Chondrocyte (in vitro differentiated cells): Measurements from ENCODE around the gene ESR2. TPM values are rescaled to one million over a fixed set of nuclear protein-coding genes. Genes with fewer than 3 reads are reported as not detected.

ENCODE experiments used
- DNase-seq: peaks from one replicate; pipeline ENCODE4 v3.0.0; 2021; ENCODE audit warnings: mixed read lengths, low spot score
- H3K27ac Mint-ChIP-seq: one replicate; pipeline ENCODE4 v1.8.0; 2021; ENCODE audit warnings: mild to moderate bottlenecking, moderate library complexity, mixed read lengths; ENCODE audit not compliant: unreplicated experiment
- H3K27me3 Mint-ChIP-seq: 2 replicates; pipeline ENCODE4 v1.8.0; 2021; ENCODE audit warnings: low read depth, mixed read lengths
- H3K36me3 Mint-ChIP-seq: 2 replicates; pipeline ENCODE4 v1.8.0; 2021; ENCODE audit warnings: low read depth, mixed read lengths
- H3K4me1 Mint-ChIP-seq: 2 replicates; pipeline ENCODE4 v1.8.0; 2021; ENCODE audit warnings: low read depth, mild to moderate bottlenecking, mixed read lengths
- H3K4me3 Mint-ChIP-seq: one replicate; pipeline ENCODE4 v1.8.0; 2021; ENCODE audit warnings: mild to moderate bottlenecking, moderate library complexity, mixed read lengths; ENCODE audit not compliant: unreplicated experiment
- H3K9me3 Mint-ChIP-seq: 2 replicates; pipeline ENCODE4 v1.8.0; 2021; ENCODE audit warnings: low read depth, mixed read lengths
- total RNA-seq: library from RNA; stranded (reverse); gene quantifications from 3 replicates; pipeline ENCODE4 v1.2.1, GENCODE V29; 2021
- TF ChIP-seq, protein P1 (sequence below): fragments of 200-600 bp; sonication (generic); IDR thresholded peaks from 2 replicates; pipeline ENCODE4 v1.5.0; 2021; ENCODE audit warnings: antibody characterized with exemption, mild to moderate bottlenecking, moderate library complexity

The ESR2 gene
- total RNA-seq, 1 donor from 2014 or later, result not detected

DNA sequence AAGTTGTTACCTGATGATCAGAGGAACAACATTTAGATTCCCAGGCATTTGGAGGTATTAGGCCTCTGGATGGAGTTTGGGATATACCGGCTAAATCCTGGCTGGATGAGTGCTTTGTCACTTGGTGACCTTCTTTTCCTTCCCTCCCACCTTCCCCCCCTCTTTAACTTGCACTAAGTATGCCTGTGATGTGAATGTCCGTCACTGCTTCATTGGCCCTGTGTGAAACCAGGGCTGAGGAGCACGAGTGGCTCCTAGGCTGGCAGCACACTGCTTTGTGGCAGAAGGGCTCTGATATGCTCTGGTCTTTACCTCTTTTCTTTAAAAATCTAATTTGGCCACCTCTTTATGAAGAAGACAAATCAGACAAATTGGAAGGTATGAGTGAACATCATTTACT lies 95.7 kb downstream of the ESR2 start:
- peaks cover 11% of the 10 kb centered on the region for H3K4me1 Mint-ChIP-seq
- H3K27me3 Mint-ChIP-seq, result no peaks in the 10 kb centered on the region
- no peak overlapping the region for H3K27ac Mint-ChIP-seq

DNA sequence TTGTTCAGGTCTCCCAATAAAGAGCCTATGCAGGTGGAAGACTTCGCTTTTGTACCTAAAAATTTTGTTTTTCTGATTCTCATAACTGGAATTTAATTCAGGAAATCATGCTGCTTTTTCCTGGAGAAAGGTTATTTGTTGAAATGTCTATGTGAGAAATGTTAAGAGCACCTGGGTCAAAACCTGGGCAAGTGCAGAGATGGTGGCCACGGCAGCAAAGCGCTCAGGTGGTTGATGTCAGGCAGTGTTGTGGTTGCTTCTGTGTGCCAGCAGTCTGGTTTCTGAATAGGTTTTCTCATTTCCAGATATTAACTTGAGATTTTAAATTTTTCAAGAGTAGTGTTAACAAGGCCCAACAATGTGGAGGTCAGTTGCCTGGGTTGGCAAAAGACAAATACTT lies 96.2 kb downstream of the ESR2 start:
- no peaks in the 10 kb centered on the region for H3K27me3 Mint-ChIP-seq
- H3K4me1 Mint-ChIP-seq, result peaks cover 11% of the 10 kb centered on the region
- TF ChIP-seq, protein P1, sequence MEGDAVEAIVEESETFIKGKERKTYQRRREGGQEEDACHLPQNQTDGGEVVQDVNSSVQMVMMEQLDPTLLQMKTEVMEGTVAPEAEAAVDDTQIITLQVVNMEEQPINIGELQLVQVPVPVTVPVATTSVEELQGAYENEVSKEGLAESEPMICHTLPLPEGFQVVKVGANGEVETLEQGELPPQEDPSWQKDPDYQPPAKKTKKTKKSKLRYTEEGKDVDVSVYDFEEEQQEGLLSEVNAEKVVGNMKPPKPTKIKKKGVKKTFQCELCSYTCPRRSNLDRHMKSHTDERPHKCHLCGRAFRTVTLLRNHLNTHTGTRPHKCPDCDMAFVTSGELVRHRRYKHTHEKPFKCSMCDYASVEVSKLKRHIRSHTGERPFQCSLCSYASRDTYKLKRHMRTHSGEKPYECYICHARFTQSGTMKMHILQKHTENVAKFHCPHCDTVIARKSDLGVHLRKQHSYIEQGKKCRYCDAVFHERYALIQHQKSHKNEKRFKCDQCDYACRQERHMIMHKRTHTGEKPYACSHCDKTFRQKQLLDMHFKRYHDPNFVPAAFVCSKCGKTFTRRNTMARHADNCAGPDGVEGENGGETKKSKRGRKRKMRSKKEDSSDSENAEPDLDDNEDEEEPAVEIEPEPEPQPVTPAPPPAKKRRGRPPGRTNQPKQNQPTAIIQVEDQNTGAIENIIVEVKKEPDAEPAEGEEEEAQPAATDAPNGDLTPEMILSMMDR, result no peak

More for the DNA sequence above, 95.7 kb downstream of the ESR2 start:
- no peak for DNase-seq
- H3K36me3 Mint-ChIP-seq, result peaks cover 3% of the 10 kb centered on the region
- TF ChIP-seq, protein P1, result no peak
- no peaks in the 10 kb centered on the region for H3K9me3 Mint-ChIP-seq
- no peak overlapping the region for H3K4me3 Mint-ChIP-seq

DNA sequence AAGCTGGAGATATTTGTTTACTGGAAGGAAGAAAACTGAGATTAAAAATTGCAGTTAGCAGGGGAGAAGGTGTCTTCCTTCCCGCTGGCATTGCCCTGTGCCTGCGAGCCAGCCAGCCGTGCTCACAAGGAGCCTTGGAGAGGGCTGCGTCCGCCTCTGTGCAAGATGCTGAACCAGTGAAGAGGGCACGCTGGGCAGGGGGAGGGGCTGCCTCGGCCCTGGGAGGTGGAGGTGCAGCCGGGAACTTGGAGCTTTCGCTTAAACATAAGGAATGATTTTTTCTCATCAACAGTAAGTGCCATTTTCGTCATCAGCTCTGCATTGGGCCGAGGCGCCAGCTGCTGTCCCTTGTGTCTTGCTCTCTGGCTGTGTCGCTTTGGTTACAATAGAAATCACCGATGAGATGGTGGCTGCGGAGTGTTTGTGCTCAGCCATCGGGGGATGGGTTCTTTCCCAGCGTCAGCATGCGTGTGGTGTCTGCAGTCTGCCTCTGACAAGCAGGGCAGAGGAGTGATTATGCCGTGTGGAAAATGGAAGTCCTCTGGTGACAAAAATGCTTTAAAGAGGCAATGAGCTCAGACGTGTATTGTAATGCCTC lies 97.3 kb downstream of the ESR2 start:
- H3K27me3 Mint-ChIP-seq, result no peaks in the 10 kb centered on the region

More for the DNA sequence above, 96.2 kb downstream of the ESR2 start:
- Mint-ChIP-seq H3K9me3 (no peaks in the 10 kb centered on the region), H3K4me3 (no peak overlapping the region), H3K36me3 (peaks cover 3% of the 10 kb centered on the region), H3K27ac (no peak overlapping the region)
- DNase-seq, result no peak

DNA sequence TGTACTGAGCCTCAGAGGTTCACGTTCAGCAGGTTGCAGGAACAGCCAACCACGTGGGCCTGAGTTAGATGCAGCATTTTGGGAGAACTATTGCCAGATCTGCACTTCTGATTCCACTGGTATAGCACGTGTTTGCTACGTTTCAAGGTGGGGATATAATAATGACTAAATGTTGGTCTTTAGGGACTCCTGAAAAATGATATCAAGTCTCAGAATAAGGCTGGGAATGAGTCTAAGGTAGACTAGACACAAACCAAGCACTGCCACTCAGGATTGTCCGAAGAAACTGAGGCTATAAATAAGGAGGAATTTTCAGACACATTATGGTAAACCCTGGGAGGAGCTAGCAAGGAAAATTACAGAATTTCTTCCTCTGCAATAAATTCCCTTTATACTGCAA lies 98.1 kb downstream of the ESR2 start:
- Mint-ChIP-seq H3K27me3 (no peaks in the 10 kb centered on the region), H3K4me1 (peaks cover 11% of the 10 kb centered on the region), H3K4me3 (no peak overlapping the region), H3K27ac (no peak overlapping the region), H3K36me3 (peaks cover 3% of the 10 kb centered on the region), H3K9me3 (no peaks in the 10 kb centered on the region)
- TF ChIP-seq, protein P1, result no peak
- DNase-seq, result no peak

More for the DNA sequence above, 97.3 kb downstream of the ESR2 start:
- Mint-ChIP-seq H3K9me3 (no peaks in the 10 kb centered on the region), H3K36me3 (peaks cover 3% of the 10 kb centered on the region), H3K27ac (peak overlapping the region; percentile 50), H3K4me1 (peaks cover 11% of the 10 kb centered on the region), H3K4me3 (peak overlapping the region; percentile 79)
- no peak for DNase-seq
- TF ChIP-seq, protein P1, result no peak

DNA sequence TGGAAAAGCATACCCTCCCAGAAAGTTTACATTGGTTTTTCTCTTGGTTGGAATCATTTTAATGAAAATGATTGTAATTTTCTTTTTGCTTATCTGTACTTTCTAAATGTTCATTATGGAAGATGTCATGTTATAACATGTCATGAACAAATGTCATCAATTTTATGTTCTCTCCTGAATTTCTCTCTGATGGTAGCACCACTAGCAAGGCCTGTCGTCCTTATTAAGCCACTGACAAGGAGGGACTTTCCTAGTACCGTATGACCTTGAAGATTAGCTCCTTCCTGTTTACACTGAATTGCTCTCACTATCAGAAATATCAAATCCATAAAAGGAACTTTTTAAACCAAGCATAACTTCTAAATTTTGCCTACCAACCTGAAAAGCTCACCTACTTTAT lies 99.0 kb downstream of the ESR2 start:
- Mint-ChIP-seq H3K4me3 (no peak overlapping the region), H3K27me3 (no peaks in the 10 kb centered on the region), H3K9me3 (no peaks in the 10 kb centered on the region), H3K4me1 (peaks cover 11% of the 10 kb centered on the region), H3K36me3 (peaks cover 3% of the 10 kb centered on the region), H3K27ac (no peak overlapping the region)
- no peak for DNase-seq
- TF ChIP-seq, protein P1, result no peak
